ENCODE results near the gene KRTAP26-1.

DNA sequence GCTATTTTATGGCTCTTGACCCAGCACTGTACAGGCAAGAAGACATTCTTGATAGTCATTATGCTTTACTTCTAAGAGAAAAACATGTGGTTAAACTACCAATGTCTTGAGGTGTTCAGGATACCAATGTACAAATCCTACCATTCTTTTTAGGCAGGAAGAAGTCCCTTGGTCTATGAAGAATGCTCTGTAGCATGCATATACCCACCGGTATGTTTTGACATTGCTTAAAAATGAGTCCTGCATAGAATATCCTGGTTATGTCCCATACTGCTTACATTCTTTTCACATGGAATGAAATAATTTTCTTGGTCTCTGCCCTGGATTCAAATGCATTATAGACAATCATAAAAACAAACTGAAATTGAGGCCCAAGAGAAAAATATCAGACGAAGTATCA is 12.6 kb upstream of the KRTAP26-1 start:
- TF ChIP-seq, protein P1, sequence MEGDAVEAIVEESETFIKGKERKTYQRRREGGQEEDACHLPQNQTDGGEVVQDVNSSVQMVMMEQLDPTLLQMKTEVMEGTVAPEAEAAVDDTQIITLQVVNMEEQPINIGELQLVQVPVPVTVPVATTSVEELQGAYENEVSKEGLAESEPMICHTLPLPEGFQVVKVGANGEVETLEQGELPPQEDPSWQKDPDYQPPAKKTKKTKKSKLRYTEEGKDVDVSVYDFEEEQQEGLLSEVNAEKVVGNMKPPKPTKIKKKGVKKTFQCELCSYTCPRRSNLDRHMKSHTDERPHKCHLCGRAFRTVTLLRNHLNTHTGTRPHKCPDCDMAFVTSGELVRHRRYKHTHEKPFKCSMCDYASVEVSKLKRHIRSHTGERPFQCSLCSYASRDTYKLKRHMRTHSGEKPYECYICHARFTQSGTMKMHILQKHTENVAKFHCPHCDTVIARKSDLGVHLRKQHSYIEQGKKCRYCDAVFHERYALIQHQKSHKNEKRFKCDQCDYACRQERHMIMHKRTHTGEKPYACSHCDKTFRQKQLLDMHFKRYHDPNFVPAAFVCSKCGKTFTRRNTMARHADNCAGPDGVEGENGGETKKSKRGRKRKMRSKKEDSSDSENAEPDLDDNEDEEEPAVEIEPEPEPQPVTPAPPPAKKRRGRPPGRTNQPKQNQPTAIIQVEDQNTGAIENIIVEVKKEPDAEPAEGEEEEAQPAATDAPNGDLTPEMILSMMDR (IDR thresholded peaks at IDR 0.05; ENCODE audit: insufficient read depth, low read depth, low read length), result no peak
- TF ChIP-seq EZH2 (IDR thresholded peaks at IDR 0.05; ENCODE audit: insufficient read depth, low read length), result no peak
